HL-60/S4 treated with phorbol 12-myristate 13-acetate at 8.2 ng/mL for 4 days and 3 days (cell line): ENCODE measurements around the gene RNU5D-1.
"Not testable (repeated sequence)": the region's sequence is repeated elsewhere in the genome, so short reads cannot be mapped to it uniquely, and the experiment has no call there.

Experiments
- in situ Hi-C: fragments of 300-500 bp; cut with MboI; formaldehyde crosslinking; loops from 2 replicates; pipeline ENCODE4 v1.15.0; 2022; ENCODE audit warnings: low sequenced_read_pairs

The RNU5D-1 gene

DNA sequence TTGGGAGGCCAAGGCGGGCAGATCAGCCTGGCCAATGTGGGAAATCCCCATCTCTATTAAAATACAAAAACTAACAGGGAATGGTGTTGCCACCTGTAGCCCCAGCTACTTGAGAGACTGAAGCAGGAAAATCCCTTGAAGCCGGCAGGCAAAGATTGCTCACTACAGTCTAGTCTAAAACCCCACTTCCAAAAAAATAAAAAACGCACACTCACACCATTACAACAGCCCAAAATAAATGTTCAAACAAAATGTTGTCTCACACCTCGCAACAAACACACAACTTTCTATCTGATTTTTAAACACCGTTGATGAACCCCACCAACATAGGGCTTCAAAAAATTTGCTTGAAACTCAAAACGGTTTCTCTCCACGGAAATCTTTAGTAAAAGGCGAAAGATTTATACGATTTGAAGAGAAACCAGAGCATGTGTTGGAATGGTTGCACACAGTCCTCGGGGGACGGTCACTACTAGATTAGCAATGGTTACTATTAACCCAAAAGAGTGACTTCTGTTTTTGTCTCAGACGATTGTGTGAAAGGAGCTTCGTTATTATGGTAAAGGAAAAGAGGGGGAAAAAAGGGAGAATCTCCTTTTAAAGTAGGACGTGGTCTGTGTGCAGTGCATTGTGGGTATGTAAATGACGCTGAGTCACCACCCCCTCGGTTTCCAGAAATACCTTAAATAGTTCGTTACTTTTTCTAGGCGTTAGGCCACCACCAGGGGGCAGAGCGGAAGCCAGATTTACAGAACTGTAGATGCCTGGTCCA is at the start of gene RNU5D-1:
Gene RNU5D-1 (minus strand): TSS at position 430 of the 772 bp plus-strand sequence.
- in situ Hi-C loops, result no loop called here

DNA sequence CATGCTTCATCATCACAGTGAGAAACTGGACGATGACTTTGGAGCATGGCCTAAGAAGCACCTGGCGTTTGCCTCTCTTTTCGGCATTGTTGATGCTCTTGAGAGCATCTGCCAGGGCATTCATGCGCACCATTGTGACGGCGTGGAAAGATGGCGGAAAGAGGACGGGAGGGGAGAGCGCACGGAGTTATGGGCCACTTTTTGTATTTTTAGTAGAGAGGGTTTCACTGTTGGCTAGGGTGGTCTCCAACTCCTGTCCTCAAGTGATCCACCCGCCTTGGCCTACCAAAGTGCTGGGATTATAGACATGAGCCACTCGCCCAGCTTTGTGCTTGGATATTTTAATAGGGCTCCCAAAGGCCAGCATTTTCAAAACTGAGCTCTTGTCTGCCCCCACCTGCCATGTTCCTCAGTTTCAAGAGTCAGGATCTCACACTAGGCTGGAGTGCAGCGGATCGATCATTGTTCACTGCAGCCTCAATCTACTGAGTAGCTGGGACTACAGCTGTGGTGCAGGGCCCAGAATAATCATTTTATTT is 49.7 kb upstream of the RNU5D-1 start:
- in situ Hi-C loops, result no loop called here

DNA sequence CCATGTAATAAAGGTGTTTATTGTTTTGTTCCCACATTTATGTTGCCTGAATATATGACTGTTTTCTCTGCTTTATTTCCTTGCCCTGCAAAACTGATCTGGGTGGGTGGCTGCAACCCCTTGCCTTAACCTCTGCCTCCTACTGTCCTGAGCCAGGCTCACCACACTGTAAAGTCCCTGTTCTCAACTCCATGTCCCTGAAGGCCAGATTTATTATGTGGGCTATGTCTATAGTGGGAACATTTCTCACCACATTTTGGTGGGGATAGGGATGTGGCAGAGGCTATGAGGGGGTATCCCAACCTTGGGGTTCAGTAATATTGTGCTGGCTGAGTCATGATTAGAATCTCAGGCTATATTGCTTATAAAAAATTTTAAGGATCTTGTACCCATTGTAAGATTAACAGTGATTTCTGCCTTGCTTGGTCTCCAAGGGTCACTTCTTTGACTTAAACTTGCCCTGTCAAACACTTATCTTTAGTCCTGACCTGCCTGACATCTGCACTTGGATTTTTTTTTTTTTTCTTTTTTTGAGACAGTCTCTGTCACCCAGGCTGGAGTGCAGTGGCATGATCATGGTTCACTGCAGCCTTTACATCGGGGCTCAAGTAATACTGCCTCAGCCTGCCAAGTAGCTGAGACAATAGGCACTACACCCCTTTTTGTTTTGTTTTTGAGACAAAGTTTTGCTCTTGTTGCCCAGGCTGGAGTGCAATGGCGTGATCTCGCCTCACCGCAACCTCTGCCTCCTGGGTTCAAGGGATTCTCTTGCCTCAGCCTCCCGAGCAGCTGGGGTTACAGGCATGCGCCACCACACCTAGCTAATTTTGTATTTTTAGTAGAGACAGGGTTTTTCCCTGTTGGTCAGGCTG is 48.0 kb upstream of the RNU5D-1 start:
- in situ Hi-C loops, result no loop called here

DNA sequence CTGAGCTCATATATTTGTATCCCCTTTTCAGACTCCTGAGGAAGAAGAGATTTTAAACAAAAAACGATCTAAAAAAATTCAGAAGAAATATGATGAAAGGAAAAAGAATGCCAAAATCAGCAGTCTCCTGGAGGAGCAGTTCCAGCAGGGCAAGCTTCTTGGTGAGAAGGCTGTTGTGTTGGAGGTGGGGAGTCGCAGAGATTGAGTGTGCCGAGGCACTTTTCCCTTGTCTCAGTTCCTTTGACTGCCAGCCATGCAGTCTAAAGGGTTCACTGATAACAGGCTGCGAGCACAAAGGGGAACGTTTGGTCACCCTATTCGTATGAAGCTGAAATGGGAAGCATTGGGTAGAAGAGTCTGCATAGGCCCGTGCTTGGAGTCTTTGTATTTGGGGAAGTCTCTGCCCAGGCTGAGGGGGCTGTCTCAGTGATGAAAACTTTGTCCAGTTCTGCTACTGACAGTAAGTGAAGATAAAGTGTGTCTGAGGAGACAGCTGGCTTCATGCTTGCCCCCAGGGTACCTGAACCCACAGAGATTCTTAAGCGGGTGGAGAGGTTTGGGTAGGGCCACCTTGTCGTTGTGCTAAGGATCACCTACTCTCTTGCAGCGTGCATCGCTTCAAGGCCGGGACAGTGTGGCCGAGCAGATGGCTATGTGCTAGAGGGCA is 47.1 kb upstream of the RNU5D-1 start:
- in situ Hi-C loops, result no loop called here

DNA sequence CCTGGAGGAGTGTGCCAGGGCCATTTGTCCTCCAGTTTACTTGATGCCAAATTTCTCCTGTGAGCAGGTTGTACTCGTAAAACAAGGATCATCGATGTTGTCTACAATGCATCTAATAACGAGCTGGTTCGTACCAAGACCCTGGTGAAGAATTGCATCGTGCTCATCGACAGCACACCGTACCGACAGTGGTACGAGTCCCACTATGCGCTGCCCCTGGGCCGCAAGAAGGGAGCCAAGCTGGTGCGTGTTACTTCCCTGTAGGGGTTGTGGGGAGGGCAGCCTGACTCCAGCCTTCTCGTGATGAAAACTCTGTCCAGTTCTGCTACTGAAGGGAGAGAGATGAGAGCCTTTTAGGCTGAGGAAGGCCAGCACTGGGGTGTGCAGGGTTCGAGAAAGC is 46.6 kb upstream of the RNU5D-1 start:
- in situ Hi-C loops, result no loop called here

DNA sequence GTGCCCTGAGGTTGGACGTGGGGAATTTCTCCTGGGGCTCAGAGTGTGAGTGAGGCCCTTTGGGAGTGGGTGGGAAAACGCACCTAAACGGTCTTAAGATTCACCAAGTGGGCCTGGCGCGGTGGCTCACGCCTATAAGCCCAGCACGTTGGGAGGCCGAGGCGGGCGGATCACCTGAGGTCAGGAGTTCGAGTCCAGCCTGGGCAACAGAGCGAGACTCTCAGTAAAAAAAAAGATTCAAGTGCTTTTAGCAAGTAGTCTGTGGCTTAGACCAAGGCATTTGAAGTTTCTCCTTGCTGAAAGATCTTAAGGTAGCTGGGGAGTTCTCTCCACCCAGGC is 45.7 kb upstream of the RNU5D-1 start:
- in situ Hi-C loops, result no loop called here

DNA sequence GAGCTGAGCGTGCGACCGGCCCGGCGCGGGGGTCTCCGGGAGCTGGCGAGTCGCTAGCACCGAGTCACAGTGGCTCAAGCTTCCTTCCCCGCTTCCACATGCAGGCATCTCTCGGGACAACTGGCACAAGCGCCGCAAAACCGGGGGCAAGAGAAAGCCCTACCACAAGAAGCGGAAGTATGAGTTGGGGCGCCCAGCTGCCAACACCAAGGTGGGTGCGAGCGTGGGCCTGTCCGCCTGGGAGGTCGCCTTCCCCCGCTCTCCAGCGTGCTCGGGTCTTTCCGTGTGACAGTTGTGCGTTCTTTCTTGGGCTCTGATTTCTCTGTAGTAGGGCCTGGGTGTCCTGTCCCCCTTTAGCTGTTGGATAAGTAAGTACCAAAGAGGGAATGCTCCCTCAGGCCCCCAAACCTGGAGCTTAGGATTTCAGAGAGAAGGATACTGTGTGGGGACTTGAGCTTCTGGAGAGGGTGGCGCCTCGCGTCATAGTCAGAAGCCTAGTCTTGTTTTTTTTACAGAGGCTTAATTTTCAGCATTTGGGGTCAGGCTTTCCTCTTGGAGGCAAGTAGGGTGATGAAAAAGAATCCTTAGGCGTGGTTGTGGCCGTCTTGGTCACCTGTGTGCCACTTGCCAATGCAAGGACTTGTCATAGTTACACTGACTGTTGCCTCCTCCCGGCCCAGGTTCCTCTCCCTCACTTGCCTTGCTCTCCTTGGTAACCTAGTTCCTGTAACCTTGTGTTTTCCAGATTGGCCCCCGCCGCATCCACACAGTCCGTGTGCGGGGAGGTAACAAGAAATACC is 45.2 kb upstream of the RNU5D-1 start:
- in situ Hi-C loops, result no loop called here

DNA sequence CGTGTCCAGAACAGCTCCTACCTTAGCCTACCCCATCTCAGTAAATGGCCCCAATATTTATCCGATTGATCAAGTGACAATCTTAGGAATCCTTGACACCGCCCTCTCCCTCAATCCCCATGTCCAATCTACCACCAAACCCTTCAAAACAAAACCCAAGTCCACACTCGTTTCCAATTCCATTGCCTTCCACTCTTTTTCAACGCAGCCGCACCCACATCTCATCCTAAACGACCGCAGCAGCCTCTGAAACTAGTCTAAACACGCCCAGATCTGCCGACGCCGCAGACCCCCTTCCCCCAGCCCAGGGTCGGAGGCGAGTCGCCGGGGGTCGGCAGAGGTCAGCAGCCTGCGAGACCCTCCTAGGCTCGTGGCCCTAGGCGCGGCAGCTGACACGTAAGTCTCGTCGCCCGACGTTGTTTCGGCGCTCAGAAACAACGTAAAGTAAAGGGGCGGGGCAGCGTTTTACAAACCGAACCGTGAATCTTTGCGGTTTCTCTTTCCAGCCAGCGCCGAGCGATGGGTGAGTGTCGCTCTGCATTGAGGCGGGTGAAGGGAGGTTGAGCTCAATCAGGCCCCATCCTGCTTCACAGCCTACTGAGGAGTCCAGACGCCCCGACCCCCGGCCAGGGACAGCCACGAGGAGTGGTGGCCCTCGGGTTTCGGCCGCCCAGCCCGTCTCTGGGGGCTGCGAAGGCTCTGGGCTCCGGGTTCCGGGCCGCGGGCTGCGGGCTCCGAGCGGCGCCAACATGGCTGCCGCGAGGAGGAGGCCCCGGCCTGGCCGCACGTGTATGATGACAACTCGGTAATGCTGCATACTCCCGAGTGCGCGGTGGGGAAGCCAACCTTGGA is 44.3 kb upstream of the RNU5D-1 start, which contains the start of gene RPS8:
Gene RPS8 (plus strand): TSS at position 463 of the 852 bp plus-strand sequence. CDS start 57 bp downstream, at position 520.
- in situ Hi-C loops, result no loop called here

DNA sequence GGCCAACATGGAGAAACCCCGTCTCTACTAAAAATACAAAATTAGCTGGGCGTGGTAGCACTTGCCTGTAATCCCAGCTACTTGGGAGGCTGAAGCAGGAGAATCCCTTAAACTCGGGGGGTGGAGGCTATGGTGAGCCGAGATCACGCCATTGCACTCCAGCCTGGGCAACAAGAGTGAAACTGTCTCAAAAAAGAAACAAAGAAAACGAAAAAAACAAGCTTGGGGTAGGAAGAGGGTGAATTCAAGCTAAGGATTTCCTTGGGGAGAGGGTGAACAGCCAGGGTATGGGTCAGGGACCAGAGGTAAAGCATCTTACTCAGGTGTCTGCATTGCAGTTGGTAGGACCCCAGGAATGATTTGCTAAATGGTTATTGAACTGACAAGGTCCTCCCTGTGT is 35.5 kb upstream of the RNU5D-1 start:
- in situ Hi-C loops, result not testable (repeated sequence)

DNA sequence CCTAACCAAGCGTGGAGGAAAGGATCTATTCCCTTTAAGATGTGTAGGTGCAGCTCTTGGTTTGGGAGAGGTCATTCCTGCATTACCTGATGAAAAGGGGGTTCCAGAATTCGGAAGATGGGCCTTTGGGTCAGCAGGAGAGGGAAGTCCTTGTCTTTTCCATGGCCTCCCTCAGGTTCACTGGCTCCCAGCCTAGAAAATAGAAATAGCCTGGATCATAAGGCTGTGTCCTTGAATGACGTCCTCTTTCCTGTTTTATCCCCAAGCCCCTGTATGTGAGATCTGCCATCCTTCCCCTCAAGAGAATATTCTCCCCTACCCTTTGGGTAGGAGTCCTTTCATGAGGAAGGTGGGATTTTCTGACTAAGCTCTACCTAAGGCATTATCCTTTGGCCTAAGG is 29.9 kb upstream of the RNU5D-1 start:
- in situ Hi-C loops, result no loop called here

DNA sequence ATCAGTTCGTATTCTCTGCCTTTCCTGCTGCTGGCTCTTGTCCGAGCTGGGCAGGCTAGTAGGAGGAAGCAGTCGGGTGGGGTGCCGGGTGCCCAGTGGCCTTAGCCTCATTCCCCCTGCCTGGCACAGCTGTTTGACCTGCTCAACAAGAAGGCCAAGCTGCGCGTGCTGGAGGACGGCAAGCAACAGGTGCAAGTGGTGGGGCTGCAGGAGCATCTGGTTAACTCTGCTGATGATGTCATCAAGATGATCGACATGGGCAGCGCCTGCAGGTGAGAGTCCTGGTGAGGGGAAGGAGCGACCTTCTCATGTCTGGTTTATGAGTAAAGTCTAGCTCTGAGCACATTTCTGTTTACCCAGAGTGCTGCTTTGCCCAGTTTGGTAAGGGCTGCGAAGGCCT is 28.1 kb upstream of the RNU5D-1 start:
- in situ Hi-C loops, result no loop called here

DNA sequence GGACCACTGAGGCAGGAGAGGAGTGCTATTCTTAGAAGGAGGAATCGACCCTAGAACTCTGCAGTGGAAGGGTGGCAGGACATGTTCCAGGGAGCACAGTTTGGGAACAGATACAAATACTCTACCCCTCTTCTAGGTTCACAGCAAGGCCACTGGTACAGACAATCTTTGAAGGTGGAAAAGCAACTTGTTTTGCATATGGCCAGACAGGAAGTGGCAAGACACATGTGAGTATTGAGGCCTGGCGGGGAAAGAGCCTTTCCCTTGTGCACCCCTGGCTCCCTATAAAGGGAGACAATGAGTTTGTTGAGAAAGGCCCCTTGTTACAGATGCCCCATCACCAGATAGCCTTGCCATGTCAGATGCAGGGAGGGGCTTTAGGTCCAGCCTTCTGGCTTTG is 26.4 kb upstream of the RNU5D-1 start:
- in situ Hi-C loops, result no loop called here

DNA sequence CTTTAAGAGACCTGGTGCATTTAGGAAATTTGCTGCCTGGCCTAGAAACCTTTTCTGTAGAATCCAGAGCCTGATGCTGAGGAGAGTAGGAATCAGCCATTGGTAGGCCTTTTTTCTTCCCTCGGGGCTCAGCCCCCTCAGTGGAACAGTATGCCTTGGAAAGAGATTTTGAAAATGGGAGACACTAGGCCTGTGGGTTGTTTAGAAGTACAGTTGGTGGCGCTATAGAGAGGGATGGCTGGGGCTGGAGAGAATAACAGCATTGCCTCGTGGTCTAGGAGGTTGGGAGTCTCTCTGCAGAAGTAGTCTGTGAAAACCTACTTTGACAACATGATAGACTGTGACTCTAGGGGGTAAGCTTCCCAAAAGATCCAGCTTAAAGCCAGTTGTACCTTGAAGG is 16.9 kb upstream of the RNU5D-1 start:
- in situ Hi-C loops, result no loop called here

DNA sequence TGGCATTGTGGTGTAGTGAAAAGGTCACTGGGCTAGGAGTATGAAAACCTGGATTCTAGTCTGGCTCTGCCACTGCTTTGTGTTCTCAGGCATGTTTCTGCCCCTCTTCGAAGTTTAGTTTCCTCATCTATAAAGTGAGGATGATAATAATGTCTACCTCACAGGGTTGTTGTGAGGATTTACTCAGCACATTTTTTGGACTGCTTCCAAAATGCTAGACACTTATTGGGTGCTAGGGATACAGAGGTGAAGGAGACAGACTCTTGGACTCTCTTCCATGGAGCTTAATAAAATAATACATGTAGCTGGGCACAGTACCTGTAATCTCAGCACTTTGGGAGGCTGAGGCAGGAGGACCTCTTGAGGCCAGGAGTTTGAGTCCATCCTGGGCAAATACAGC is 12.2 kb upstream of the RNU5D-1 start:
- in situ Hi-C loops, result no loop called here

DNA sequence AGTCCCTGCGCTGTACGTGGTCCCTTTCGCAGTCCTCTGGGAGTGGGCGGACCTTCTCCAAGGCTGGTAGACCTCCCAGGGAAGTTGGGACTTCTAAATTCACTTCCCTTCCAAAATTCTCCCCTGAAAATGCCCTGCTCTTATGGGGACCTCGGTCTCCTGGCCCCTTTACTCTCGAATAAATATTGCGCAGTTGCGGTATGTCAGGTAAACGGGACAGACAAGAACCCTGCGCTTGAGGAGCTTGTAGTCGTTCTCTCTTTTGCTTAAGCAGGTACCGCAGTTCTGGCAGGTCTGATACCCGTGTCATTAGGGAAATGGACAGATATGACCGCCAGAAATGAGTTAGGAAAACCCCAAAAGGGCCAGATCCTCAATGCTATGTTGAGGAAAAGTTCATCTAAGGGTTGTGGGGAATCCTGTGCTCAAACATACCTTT is 9.2 kb upstream of the RNU5D-1 start:
- in situ Hi-C loops, result no loop called here

DNA sequence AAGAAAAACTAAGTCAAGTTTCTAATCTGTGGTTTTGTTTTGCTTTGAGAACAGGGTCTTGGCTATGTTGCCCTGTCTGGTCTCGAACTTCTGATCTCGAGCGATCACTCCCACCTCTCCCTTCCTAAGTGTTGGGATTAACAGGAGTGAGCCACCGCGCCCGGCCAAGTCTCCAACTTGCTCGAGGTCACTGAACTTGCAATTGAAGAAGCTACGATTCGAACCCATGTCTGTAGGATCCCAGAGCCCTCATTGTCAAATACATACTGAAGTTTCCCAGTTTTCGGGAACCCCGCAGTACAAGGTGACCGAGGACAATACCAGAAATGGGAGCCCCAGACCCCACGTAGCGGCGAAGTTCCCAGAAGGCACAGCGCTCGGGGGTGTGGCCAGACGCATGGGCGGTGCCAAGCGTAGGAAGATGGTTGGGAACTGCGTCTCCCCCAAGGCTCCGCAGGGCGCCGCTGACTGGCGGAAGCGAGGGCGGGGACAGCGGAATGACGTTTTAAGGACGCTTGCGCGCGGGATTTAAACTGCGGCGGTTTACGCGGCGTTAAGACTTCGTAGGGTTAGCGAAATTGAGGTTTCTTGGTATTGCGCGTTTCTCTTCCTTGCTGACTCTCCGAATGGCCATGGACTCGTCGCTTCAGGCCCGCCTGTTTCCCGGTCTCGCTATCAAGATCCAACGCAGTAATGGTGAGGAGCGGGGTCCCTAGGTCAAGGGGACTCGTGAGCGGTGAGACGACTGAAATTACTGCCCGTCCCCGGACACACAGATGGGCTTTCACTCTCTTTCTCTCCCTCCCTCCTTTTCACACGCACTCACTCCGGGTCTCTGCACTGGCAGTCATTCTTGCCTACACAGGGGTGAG is 8.6 kb upstream of the RNU5D-1 start, which contains the start of gene KIF2C:
Gene KIF2C (plus strand): TSS at position 531 of the 872 bp plus-strand sequence. CDS start 96 bp downstream, at position 627.
- in situ Hi-C loops, result no loop called here

DNA sequence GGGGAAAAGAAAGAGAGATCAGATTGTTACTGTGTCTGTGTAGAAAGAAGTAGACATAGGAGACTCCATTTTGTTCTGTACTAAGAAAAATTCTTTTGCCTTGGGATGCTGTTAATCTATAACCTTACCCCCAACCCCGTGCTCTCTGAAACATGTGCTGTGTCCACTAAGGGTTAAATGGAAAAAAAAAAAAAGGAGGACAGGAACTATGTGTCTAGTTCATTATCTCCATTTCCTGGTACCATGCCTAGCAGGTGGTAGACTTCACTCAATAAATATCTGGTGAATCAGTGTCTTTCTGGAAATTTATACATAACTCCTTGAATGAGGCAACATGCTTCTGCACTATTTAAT is 8.0 kb upstream of the RNU5D-1 start:
- in situ Hi-C loops, result not testable (repeated sequence)

DNA sequence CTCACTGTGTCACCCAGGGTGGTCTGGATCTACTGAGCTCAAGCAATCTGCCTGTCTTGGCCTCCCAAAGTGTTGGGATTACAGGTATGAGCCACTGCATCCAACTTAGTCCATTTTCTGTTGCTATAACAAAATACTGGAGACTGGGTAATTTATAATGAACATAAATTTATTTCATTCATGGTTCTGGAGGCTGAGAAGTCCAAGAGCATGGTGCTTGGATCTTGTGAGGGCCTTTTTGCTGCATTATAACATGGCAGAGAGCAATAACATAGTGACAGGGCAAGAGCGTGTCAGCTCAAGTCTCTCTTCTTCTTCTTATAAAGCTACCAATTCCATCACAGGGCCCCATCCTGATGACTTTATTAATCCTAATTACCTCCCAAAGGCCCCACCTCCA is 5.0 kb upstream of the RNU5D-1 start:
- in situ Hi-C loops, result no loop called here

DNA sequence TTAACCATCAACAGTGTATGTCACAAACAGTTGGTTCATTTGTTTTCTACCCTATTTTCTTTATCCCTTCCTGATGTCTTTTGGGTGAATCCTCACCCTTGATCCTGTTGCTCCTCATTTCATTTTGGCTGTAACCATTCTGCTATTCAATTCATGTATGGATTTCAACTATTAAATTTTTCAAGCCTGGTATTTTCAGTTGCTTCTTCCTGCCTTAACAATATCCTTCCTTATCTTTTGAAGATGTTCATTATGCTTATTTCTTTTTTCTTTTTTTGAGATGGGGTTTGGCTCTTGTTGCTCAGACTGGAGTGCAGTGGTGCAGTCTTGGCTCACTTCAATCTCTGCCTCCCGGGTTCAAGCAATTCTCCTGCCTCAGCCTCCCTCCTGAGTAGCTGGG is 2.8 kb upstream of the RNU5D-1 start:
- in situ Hi-C loops, result no loop called here
